Stimulated activated CD4-positive, alpha-beta T cell treated with anti-CD3 and anti-CD28 coated beads, Interleukin-1b, Interleukin-23, amount 100 ng/mL, for 48 hours (primary cell): ENCODE results near the gene FBXW5.
A peak's percentile ranks its signal among the peaks of the same experiment; 100 is the strongest.

ENCODE experiments used
- DNase-seq: peaks from one replicate; pipeline ENCODE4 v3.0.0-alpha.2; 2020

The FBXW5 gene

DNA sequence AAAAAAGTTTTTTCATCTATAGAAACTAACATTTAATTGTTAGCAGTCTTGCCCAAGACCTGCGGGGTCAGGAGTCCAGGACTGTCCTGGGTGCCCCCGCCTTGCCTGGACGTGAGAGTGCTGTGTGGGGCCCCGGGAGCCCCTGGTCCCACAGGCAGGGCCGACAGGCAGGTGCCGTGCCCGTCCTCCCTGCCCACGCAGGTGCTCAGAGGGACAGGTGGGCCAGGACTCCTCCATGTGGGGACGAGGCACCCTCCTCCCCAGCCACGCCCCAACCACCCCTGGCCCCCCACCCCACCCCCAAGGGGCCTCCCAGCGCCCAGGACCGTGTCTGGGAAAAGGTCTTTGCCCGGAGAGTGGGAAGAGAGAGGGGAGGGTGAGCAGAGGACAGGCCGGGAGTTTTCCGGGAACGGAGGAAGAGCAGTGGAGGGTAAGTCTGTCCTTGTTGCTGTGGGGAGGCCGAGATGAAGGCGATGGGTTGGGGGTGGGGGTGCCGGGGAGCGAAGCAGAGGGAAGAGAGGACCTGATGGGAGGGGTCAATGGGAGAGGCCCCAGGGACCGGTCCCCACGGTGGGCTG, 4.8 kb upstream of the FBXW5 start:
- no peak for DNase-seq

DNA sequence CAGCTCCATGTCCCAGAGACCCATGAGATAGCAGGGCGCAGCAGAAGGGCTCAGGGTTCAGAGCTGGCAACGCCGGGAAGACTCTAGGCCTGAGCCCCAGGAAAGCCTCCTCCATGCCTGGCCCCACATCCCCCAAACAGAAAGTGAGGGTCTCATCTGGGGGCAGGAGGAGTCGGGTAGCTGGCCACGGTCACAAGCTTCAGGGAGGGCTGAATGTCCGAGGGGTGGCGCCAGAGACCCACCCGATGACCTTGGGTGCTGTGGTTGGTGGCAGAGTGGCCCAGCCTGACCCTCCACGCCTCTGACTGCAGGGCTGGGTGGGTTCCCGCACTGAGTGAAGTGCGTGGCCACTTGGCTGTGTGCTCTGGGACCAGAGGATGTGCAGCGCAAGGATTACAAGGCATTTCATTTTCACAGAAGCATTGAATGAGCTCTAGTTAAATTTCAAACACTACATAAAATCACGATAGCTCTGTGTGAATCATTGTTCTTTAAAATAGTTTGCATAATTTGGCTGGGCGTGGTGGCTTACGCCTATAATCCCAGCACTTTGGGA, 3.5 kb upstream of the FBXW5 start:
- no peak for DNase-seq

- DNase-seq = no peak
Measured at GRCh38 chr9:136947028-136947891, 2.7 kb upstream of the FBXW5 start.

DNA sequence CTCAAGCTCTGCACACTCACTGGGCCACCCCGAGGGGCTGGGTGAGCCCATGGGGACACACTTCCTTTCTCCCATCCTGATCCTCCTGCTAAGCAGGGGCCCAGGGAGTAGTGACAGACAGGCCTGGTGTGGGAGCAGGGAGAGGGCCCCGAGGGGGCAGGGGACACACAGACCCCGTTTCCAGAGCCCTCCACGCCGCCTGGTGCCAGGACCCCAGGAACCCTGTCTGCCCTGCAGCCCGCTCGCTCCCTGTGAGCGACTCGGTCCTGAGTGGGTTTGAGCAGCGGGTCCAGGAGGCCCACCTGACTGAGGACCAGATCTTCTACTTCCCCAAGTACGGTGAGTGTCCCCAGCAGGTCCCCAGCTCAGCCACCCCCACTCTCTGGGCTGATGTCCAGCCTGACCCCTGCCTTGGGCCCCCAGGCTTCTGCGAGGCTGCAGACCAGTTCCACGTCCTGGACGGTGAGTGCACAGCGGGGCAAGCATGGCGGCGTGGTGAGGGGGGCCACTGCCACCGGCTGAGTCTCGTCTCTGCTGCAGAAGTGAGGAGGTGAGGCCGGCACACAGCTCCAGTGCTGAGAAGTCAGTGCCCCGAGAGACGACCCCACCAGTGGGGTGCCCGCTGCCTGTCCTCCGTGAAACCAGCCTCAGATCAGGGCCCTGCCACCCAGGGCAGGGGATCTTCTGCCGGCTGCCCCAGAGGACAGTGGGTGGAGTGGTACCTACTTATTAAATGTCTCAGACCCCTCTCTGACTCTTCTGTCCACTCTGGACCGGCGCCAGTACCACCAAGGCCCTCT, 1.9 kb upstream of the FBXW5 start:
- no peak for DNase-seq

- no peak for DNase-seq
Measured at GRCh38 chr9:136945333-136946227, 1.0 kb upstream of the FBXW5 start.

DNA sequence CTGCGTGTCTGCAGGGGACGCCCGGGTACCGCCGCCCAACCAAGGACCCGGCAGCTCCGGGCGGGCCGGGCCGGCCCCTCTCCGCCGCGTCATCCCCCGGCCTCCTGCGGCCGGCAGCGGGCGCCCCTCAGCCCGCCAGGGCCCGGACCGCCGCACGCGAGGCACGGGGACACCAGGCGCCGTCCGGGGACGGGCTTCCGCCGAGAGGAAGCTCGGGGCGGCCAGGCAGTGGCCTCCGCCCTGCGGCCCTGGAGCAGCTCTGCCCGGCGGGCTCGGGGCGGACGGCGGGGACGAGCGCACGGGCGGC, 373 bp downstream of the FBXW5 start:
- no peak for DNase-seq

GRCh38 chr9:136943291-136944211, 987 bp downstream of the FBXW5 start:
- peak; percentile 37 for DNase-seq

- DNase-seq = no peak
Measured at GRCh38 chr9:136942881-136943230, 1.7 kb downstream of the FBXW5 start.

- DNase-seq = no peak
Measured at GRCh38 chr9:136942112-136942880, 2.2 kb downstream of the FBXW5 start.

- DNase-seq = no peak
Measured at GRCh38 chr9:136941231-136942111, 3.1 kb downstream of the FBXW5 start.

GRCh38 chr9:136940526-136941230, 3.9 kb downstream of the FBXW5 start:
- DNase-seq = no peak

DNA sequence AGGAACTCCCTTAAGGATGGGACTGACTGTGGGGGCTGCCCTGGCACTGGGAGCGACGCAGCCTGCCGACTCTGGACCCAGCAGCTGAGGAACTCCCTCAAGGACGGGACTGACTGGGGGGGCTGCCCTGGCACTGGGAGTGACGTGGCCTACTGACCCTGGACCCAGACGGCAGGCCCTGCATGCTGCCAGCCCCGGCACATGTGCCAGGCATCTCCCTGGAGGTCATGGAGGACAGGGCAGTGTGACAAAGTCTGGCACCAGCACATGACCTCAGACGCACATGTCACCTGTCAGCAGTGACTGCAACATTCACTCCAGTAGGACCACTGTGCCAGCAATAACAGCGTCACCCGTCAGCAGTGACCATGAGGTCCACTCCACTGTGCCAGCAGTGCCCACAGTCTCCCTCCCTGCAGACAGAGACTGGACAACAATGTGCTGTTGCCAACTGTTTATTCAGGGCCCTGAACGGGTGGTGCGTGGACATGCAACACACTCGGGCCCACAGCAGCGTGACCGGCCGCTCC, 4.5 kb downstream of the FBXW5 start:
- no peak for DNase-seq

- no peak for DNase-seq
Measured at GRCh38 chr9:136939431-136939995, 5.0 kb downstream of the FBXW5 start.

DNA sequence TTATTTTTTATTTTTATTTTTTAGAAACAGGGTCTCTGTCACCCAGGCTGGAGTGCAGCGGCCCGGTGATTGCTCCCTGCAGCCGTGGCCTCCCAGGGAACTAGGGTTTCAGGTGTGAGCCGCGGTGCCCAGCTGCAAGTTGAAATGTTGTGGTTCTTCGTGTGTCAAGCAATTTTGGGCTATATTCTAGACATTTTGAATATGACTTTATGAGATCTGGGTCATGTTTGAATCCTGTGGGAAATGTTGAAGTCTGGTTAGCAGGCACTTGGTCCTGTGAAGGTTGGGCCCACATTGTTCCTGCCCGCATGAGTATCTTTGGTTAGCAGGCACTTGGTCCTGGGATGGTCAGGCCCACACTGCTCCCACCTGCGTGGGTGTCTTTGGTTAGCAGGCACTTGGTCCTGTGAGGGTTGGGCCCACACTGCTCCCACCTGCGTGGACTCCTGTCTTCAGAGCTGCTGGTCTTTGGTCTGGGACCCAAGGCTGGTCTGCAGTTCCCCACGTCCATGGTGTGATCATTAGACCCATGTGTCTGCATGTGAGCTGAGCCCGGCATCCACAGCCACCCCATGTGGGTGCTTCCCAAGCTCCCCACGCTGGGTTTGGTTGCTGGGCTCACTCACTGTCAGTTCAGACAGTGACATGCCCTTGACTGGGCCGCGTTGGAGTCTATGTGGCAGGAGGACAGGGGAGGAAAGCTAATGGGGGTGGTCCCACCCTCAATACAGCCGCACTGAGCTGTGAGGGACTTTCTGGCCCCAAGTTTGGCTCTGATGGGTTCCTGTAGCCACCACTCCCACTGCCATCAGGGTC, 7.1 kb downstream of the FBXW5 start:
- DNase-seq = no peak

DNA sequence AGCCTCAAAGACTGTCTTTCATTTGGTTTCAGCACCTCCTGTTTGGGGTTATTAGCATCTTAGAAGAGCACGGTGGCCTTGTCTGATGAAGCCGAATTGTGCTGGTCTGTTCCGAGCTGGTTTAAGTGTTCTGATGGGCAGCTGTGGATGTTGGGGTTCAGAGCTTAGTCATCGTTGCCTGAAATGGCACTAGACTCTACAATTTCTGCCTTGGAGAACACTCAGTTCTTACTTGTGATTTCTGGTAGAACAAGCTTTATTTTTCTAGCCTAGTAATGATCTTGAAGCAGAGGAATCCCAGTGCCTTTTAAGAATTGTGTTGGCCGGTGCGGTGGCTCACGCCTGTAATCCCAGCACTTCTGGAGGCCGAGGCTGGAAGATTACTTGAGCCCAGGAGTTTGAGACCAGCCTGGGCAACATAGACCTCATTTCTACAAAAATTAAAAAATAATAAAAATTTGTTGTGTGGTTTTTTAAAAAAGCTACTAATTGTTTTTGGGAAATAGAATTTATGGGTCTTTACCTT, 7.8 kb downstream of the FBXW5 start:
- no peak for DNase-seq

DNA sequence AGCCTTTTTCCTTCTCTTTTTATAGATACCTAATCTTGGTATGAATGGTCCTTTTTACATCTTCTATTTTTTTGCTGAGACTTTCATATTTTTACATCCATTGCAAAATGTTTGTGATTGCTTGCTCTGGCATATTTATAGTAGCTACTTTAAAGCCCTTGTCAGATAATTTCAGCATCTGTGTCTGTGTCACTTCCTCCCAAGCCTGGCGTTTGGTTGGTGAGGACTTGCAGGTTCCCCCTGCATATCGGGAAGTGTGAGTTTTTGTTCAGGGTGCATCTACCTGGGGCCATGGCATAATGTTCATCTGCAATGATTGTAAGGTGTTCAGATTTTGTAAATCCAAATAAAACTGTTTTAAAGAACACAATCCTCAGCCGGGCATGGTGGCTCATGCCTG, 8.9 kb downstream of the FBXW5 start:
- no peak for DNase-seq

DNA sequence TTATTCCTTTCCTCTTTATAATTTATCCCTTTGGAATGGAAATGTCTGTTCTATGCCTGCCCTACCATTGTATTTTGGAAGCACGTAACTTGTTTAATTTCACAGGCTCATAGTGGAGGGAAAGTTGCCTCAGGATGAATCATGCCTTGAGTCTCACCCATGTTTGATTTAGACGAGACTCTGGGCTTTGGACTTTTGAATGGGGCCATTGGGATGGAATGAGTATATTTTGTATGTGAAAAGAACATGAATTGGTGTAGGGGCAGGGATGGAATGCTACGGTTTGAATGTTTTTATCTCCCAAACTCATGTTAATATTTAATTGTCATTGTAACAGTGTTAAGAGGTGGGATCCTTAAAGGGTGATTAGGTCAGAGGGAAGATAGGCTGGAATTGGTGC, 10.3 kb downstream of the FBXW5 start:
- no peak for DNase-seq
